ENCODE measurements around the gene KCNMB4.

Gene KCNMB4

DNA sequence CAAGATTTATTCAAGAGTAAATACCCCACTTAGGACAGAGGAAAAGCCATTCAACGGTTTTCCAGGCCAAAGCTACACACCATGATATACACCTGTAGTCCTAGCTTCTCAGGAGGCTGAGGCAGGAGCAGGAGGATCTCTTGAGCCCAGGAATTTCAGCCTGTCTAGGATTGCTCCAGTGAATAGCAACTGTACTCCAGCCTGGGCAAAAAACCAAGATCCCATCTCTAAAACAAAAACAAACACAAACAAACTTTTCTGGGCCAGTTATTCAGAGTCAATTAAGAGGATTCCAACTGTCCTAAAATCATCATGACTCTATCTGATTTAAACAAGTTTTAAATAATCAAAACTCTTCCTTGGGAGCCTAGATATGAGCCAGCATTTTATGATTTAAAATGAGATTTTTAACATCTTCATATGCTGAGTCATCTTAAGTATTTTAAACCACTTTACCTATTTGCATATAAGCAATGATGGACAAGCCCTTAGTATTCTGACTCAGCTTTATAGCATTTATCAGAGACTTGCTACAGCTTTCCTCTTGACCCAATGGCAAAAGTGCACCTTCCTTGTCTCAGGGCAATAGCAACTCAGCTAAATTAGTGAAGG, 77.1 kb downstream of the KCNMB4 start:
- peak; percentile 51 for DNase-seq (ENCODE audit: low read depth)

DNA sequence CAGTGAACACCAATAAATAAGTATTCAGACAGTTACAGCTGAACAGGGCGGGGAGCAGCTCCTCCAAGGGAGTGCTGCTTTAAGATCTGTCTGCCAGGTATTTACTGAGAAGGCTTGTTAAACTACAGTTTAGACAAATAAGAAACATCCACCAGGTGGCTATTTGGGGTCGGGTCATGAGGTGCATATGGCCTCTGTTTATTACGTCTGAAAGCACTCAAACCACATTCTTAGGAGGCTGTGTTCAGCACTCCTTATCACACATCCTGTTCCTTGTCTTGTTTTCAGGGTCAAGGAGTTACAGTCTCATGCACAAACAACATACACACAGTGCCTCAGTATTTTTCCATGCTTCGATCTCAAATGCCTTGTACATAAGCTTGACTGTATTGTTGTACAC, 78.8 kb downstream of the KCNMB4 start:
- no peak for DNase-seq (ENCODE audit: low read depth)

DNA sequence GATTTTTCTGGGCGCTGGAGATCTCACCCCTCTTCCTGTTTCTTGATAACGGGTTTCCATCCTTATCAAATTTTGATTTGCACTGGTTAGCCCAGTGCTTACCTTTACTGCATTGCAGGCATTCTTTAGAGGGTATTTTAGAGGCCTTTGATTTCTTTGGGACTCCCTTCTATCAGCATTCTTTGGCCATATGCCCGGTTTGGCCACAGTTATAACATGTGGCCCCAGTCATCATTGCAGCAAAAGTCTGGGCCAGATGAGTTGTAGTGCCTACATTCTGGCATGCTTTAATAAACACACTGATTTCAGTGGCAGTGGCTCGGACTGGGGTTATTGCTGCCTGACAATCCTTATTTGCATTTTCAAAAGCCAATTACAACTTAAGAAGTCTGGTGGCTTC, 82.3 kb downstream of the KCNMB4 start:
- peak; percentile 22 for DNase-seq (ENCODE audit: low read depth)

DNA sequence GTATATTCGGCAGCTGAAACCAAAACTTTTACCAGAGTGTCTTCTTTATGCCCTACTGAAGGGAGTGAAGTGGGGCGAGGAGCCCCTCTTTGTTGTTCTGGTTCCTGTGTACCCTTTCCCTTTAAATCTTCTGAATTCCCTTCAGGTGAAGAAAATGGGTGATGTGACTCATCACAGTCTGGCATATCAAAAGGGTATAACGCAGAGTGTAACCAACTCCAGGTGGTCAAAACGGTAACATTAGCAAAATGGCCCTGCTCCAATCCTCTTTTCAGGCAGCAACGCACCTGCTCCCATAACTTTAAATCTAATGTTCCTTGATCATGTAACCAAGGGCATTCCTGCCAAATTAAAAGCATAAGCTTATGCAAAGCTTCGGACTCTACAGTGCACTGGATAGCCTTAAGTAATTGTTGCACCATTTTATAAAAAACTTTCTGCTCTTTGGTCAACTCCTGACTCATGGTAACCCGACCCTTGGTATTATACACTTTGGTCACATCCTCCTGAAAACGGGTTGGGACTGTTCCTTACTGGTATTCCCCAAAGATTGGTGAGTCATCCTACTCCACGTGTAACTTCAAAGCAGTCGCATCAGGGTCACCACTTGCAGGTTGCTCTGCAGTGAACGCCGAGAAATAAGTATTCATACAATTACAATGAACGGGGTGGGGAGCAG, 83.1 kb downstream of the KCNMB4 start:
- DNase-seq (ENCODE audit: low read depth) = peak; percentile 6

DNA sequence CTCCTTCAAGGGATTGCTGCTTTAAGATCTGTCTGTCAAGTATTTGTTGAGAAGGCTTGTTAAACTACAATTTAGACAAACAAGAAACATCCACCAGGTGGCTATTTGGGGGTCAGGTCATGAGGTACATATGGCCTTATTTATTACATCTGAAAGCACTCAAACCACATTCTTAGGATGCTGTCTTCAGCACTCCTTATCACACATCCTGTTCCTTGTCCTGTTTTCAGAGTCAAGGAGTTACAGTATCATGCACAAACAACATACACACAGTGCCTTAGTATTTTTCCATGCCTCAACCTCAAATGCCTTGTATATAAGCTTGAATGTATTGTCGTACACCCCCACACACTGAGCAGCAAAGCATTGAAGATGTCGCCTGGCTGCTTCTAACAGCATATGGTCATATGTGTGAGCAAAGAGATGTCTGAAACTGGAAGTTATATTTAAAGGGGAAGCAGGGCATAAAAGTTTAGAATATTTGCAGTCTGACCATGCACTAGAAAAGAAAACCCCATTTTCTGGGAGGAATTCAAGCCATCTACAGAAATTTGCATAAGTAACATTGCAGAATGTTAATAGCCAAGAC, 83.8 kb downstream of the KCNMB4 start:
- no peak for DNase-seq (ENCODE audit: low read depth)

DNA sequence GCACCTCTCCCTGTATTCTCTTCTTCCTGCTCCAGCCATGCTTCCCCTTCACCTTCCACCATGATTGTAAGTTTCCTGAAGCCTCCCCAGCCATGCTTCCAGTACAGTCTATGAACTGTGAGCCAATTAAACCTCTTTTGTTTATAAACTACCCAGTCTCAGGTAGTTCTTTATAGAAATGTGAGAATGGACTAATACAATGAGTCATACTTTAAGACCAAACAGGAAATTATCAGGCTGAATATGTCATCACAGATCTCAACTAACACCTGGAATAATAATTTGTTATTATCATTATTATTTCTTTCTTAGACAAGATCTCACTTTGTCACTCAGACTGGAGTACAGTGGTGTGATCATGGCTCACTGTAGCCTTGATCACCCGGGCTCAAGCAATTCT, 85.4 kb downstream of the KCNMB4 start:
- no peak for DNase-seq (ENCODE audit: low read depth)

DNA sequence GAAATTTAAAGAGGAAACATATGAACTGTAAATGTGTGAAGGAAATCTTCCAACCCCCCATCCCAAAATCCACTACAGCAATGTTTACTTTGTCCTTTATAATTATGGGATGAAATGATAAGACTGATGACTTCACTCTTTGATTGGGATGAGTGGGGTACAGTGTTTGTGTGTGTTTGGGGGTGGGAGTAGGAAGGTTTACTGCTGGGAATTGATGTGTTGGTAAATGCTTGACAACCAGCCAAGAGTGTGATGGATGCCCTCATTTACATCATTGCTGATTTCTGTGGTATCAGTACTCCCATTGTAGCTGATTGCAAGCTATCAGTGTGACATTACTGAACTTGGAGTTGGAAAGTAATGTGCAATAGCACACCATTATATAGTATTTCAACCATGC, 90.9 kb downstream of the KCNMB4 start:
- DNase-seq (ENCODE audit: low read depth) = no peak

DNA sequence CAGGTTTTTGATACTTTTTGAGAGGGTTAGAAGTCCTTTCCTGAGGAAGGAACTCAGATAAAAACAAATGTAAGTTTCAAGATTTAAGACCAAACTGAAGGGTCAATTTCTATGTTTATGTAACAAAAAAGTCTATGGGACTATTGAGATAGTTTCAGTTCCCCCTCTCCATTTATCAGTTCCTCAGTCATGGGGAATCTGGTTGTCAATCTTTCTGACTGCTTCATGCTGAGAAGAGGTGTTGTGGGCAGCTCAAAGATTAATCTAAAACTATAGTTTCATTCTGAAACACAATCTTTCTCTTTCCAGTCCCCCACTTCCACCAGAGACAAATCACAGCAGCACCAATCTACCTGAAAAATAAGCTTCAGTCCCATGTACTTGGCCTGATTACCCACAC, 93.7 kb downstream of the KCNMB4 start:
- DNase-seq (ENCODE audit: low read depth) = no peak

DNA sequence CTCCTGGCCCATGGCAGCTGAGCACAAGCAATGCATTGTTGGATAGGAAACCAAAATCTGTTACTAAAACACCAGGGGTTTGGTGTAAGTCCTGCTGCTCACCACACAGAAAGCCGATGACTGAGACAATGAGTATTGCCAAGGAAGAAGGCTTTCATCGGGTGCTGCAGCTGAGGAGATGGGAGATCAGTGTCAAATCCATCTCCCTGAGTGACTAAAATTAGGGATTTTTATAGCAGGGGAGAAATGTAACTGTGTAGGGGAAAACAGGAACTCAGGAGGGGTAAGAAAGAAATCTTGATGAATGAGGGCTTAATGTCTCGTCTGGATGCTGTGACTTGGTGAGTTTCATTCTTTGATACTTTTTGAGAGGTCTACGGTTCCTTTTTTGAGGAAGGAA, 97.9 kb downstream of the KCNMB4 start:
- no peak for DNase-seq (ENCODE audit: low read depth)

DNA sequence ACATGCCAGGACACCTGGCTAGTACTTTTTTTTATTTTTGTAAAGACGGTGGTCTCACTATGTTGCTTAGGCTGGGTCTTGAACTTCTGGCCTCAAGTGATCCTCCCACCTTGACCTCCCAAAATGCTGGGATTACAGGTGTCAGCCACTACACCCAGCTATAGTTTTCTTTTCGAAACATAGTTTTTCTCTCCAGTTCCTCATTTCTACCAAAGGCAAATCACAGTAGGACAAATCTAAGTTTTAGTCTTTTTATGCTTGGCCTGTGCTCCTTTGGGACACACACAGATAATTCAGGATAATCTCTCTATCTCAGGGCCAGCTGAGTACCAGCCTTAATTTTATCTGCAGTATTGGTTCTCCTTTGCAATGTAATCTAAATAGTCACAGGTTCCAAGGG, 100.7 kb downstream of the KCNMB4 start:
- no peak for DNase-seq (ENCODE audit: low read depth)

DNA sequence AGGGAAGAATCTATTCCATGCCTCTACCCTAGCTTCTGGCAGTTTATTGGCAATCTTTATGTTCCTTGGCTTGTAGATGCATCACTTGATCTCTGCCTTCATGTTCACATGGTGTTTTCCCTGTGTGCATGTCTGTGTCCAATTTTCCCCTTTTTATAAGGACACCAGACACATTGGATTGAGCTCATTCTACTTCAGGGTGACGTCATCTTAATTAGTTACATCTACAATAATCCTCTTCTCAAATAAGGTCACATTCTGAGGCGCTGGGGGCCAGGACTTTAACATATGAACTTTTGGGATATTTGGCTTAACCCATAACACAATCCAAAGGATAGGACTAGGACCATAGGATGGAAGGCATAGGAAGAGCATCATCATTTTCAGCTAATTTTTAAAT, 101.4 kb downstream of the KCNMB4 start:
- DNase-seq (ENCODE audit: low read depth) = no peak

DNA sequence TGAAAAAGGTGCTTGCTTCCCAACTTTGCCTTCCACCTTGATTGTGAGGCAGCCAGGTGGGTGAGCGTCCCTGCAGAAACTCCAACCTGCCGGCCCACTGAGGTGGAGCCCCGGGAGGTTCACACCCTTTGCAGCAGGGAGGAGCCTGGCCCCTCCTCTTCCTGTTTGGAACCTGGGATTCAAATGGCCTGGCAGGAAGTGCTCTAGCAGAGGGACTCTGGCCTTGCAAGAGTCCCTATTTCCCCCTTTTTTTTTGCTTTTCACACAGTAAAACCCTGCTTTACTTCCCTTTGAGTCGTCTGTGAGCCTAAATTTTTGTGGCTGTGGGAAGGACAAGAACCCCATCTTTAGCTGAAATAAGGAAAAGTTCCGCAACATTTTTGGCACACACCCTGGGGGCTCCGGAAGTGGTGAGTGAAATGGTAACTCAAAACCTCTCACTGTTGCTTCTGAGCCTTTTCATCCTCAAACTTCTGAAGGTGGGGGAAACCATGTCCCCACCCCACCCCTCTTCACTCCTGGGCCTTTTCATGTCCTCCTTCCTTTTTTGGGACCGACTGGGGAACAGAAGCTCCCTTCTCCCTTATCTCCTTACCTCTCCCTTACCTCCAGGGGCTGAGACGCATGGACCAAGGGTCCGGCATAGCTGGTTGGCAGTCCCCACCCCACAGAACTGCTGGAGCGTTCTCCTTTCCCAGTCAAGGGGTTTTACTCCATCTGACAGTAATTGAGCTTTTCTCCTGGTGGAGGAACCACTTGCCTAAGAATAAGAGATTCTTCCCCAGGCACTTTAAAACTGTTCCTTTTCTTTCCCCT, 102.0 kb downstream of the KCNMB4 start:
- no peak for DNase-seq (ENCODE audit: low read depth)

DNA sequence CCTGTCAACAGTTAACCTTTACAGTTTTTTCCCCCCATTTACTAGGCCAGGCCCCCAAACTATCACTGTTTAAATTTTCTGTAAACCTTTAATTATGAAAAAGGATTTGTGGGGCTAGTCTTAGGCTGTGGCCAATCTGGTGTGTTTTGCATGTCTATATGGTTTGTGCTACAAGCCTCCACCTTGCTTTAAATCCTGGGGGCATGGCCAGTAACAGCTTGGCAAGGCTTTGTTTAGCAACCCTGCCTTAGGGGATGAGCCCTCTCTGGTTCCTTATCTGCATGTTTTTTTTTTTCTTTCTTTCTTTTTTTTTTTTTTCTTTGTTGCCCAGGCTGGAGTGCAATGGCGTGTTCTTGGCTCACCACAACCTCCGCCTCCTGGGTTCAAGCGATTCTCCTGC, 102.7 kb downstream of the KCNMB4 start:
- DNase-seq (ENCODE audit: low read depth) = no peak

DNA sequence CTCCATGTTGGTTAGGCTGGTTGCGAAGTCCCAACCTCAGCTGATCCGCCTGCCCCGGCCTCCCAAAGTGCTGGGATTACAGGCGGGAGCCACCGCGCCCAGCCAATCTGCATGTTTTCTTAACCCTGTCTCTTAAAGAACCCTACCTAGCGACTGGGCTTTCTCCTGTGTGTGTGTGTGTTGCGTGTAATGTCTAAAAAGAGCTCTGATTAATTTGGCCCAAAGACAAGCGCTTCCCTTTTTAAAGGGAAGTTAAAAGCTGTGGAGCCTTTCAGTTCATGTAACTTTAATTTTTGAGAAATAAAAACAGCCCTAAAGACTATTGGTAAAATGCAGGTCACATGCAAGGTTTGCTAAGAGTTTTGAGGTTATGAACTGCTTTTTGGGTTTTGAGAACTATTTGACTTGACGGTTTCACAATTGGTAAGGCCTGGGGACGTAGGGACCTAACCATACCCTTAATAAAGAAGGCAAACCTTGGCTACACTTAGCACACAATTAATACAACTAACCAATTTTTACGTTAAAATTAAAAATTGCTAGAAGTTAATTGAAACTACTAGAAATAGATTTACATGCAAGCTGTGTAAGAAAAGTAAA, 103.2 kb downstream of the KCNMB4 start:
- no peak for DNase-seq (ENCODE audit: low read depth)

DNA sequence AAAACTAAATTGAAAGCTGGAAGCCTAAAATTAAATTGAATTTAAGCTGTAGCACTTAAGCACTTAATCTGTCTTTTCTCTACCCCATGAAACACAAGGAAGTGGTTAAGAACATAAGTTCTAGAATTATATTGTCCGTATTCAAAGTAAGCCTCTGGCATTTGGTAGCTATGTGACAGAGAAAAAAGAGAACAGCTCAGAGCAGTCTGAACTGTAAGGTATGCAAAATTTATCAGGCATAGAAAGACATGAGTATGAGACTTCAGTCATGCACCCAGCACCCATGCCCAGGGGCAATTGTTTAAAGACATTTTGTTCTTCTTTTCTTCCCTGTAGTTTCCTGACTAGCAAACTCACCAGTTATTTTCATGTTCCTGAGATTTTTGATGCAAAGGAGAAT, 116.7 kb downstream of the KCNMB4 start:
- no peak for DNase-seq (ENCODE audit: low read depth)

All from EH (cell line).